ENCODE data around the gene NCF4.

The NCF4 gene

GRCh38 chr22:36899498-36899897 lies 38.7 kb downstream of the NCF4 start:
- DNase-seq: no peak

- no peak for DNase-seq
Measured at GRCh38 chr22:36900225-36900624, 39.4 kb downstream of the NCF4 start.

- no peak for DNase-seq
Measured at GRCh38 chr22:36900880-36901279, 40.1 kb downstream of the NCF4 start.

- DNase-seq: no peak
Measured at GRCh38 chr22:36901411-36902142, 40.8 kb downstream of the NCF4 start.

- no peak for DNase-seq
Measured at GRCh38 chr22:36902143-36902926, 41.5 kb downstream of the NCF4 start.

- DNase-seq: peak in 1 of 2 donors; percentile 12
Measured at GRCh38 chr22:36904260-36904880, 43.6 kb downstream of the NCF4 start.

- DNase-seq: no peak
Measured at GRCh38 chr22:36907253-36908195, 46.7 kb downstream of the NCF4 start.

- no peak for DNase-seq
Measured at GRCh38 chr22:36910461-36910860, 49.7 kb downstream of the NCF4 start.

- no peak for DNase-seq
Measured at GRCh38 chr22:36911887-36912661, 51.3 kb downstream of the NCF4 start.

GRCh38 chr22:36912694-36913426 lies 52.1 kb downstream of the NCF4 start:
- no peak for DNase-seq

- DNase-seq: no peak
Measured at GRCh38 chr22:36913427-36914389, 52.9 kb downstream of the NCF4 start, which contains the start of gene CSF2RB. CSF2RB (plus strand) TSS chr22:36913628; CDS start chr22:36922208, 8,580 bp downstream.

- DNase-seq: no peak
Measured at GRCh38 chr22:36914390-36914752, 53.6 kb downstream of the NCF4 start.

- no peak for DNase-seq
Measured at GRCh38 chr22:36916034-36916433, 55.2 kb downstream of the NCF4 start.

GRCh38 chr22:36918586-36919284 lies 57.9 kb downstream of the NCF4 start:
- no peak for DNase-seq

GRCh38 chr22:36921309-36922104 lies 60.7 kb downstream of the NCF4 start:
- no peak for DNase-seq

- DNase-seq: no peak
Measured at GRCh38 chr22:36922105-36922608, 61.4 kb downstream of the NCF4 start.

- no peak for DNase-seq
Measured at GRCh38 chr22:36922711-36923110, 61.9 kb downstream of the NCF4 start.

All from stimulated activated CD4-positive, alpha-beta T cell treated with anti-CD3 and anti-CD28 coated beads, Interleukin-2, amount 100 ng/mL, for 24 hours (primary cell).